ENCODE results near the gene ANKRD40. TPM values are rescaled to one million over a fixed set of nuclear protein-coding genes. Genes with fewer than 3 reads are reported as not detected.

Gene ANKRD40
- total and polyA plus RNA-seq, 3 donors from 2014 or later = 24.3 to 31.7 (median 24.7) TPM

DNA sequence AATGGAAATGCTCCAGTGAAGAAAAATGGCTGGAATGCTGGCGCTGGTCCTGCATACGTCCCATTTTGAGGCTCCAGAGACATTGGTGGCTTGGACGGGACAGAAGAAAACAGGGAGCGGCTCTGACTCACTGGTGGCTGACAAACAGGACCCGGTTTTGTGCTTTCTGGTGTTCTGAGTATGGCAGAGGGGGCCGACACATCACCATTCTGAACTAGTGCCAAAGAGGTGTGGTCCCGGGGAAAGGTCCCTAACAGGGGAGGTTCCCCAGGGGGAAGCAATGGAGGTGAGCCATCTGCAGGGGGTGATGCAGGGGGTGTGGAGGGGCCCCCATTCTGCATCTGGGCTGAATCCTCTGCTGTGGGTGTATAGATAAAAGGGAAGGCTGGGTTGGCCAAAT, 8.3 kb downstream of the ANKRD40 start:
- Histone ChIP-seq H3K36me3 (ENCODE audit: low read depth, missing control alignments) (no peaks in the 10 kb centered on the region), H3K4me3 (no peak overlapping the region), H3K27ac (no peak overlapping the region), H3K9me3 (no peaks in the 10 kb centered on the region), H3K27me3 (no peaks in the 10 kb centered on the region), H3K4me1 (no peaks in the 10 kb centered on the region)
- TF ChIP-seq POLR2A (IDR thresholded peaks at IDR 0.05) = no peak
- TF ChIP-seq, protein P1, sequence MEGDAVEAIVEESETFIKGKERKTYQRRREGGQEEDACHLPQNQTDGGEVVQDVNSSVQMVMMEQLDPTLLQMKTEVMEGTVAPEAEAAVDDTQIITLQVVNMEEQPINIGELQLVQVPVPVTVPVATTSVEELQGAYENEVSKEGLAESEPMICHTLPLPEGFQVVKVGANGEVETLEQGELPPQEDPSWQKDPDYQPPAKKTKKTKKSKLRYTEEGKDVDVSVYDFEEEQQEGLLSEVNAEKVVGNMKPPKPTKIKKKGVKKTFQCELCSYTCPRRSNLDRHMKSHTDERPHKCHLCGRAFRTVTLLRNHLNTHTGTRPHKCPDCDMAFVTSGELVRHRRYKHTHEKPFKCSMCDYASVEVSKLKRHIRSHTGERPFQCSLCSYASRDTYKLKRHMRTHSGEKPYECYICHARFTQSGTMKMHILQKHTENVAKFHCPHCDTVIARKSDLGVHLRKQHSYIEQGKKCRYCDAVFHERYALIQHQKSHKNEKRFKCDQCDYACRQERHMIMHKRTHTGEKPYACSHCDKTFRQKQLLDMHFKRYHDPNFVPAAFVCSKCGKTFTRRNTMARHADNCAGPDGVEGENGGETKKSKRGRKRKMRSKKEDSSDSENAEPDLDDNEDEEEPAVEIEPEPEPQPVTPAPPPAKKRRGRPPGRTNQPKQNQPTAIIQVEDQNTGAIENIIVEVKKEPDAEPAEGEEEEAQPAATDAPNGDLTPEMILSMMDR (IDR thresholded peaks at IDR 0.05) = no peak
- 88 to 91% methylated on average over 7 of the region's 7 CpGs for WGBS, 2 donors
- intact Hi-C loops (cut with DNase I; ENCODE audit: low total_unique reads) = loop anchor here (5.0 kb wide), 1 partner anchor 152 kb away; the partner anchor contains the start of gene SPATA20
- no peak for DNase-seq

DNA sequence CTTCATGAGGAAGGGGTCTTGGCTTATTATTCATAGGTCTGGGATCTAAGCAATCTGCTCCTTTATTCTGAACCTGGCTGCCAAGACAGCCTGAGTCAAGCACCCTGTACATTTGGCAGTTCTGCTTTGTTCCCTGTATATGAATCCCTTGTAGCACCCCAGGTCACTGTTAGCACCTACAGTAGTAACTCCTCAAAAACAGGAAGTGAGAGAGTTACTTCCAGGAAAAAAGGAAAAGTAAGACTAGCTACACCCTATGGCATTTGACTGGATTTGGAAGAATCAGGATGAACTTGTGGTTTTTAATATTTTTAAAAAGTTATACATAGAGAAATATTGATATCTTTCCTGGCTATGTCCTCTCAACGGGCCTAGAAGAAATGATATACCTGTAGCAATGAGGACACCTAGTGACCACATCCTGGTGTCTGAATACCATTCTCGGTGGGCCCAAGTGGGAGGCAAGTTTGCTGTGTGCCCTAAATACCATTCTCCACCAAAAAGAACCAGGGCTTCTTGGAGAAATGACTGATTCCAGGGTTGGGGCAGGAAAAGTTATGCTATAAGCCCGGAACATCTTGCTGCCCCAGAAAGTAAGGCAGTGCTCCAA, 9.9 kb downstream of the ANKRD40 start:
- no peaks in the 10 kb centered on the region for H3K36me3 ChIP-seq (ENCODE audit: low read depth, missing control alignments)
- intact Hi-C loops (cut with DNase I; ENCODE audit: low total_unique reads) = loop anchor here (5.0 kb wide), 1 partner anchor 150 kb away; the partner anchor contains the start of gene SPATA20
- no peaks in the 10 kb centered on the region for H3K27me3 ChIP-seq
- 40 to 50% methylated on average over 3 of the region's 3 CpGs for WGBS, 2 donors
- no peak overlapping the region for H3K4me3 ChIP-seq
- no peaks in the 10 kb centered on the region for H3K9me3 ChIP-seq
- DNase-seq = no peak
- no peaks in the 10 kb centered on the region for H3K4me1 ChIP-seq
- TF ChIP-seq, protein P1 (IDR thresholded peaks at IDR 0.05) = no peak
- TF ChIP-seq POLR2A (IDR thresholded peaks at IDR 0.05) = no peak
- no peak overlapping the region for H3K27ac ChIP-seq

DNA sequence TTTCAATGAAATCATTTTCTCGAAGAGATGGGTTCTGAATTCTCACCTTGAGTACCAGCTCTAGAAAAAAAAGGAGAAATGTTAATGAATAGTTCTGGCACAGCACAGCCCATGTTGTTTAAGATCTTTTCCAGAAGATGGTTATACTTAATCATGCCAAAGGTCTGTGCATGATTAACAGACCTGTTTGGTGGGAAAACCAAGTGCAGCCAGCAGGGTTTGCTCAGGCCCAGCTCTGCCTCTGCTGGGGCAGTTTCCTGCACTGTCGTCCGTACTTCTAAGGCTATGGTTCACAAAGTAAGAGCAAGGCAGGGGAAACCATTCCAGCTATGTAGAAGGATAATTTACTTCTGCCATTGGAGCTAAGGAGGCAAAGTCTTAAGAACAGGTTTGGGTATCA, 10.7 kb downstream of the ANKRD40 start:
- 88 to 94% methylated on average over 3 of the region's 3 CpGs for WGBS, 2 donors
- Histone ChIP-seq H3K4me3 (no peak overlapping the region), H3K27me3 (no peaks in the 10 kb centered on the region), H3K9me3 (no peaks in the 10 kb centered on the region), H3K36me3 (ENCODE audit: low read depth, missing control alignments) (no peaks in the 10 kb centered on the region), H3K27ac (no peak overlapping the region), H3K4me1 (no peaks in the 10 kb centered on the region)
- intact Hi-C loops (cut with DNase I; ENCODE audit: low total_unique reads) = loop anchor here (5.0 kb wide), 1 partner anchor 150 kb away; the partner anchor contains the start of gene SPATA20
- TF ChIP-seq, protein P1 (IDR thresholded peaks at IDR 0.05) = no peak
- no peak for TF ChIP-seq POLR2A (IDR thresholded peaks at IDR 0.05)
- DNase-seq = no peak

DNA sequence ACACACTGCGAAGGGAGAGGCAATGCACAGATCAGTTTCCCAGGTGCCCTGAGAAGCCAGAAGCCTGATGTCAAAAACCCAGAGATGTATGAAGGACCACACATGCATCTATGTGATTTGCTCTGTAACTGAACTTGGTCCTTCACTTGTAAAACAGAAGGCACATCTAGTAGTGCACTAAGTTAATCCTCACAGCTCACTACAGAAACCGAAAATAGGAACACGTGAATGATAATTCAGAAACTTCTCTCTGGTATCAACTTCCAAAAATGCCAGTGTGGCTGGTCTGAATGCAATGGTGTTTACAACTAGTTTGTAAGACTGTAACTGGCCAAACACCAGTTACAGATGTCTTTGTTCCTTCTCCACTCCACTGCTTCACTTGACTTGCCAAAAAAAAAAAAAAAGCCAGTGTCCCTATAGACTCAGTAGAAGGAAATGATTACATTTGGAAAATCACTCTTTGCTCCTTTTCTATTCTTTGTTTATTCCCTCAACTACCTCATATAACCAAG, 11.3 kb downstream of the ANKRD40 start:
- Histone ChIP-seq H3K36me3 (ENCODE audit: low read depth, missing control alignments) (no peaks in the 10 kb centered on the region), H3K4me1 (no peaks in the 10 kb centered on the region)
- TF ChIP-seq, protein P1 (IDR thresholded peaks at IDR 0.05) = no peak
- no peak for TF ChIP-seq POLR2A (IDR thresholded peaks at IDR 0.05)

More for the DNA sequence above, 11.3 kb downstream of the ANKRD40 start:
- Histone ChIP-seq H3K9me3 (no peaks in the 10 kb centered on the region), H3K27me3 (no peaks in the 10 kb centered on the region), H3K27ac (no peak overlapping the region), H3K4me3 (no peak overlapping the region)
- no peak for DNase-seq
- WGBS, 2 donors = 84 to 90% methylated on average over 3 of the region's 3 CpGs
- intact Hi-C loops (cut with DNase I; ENCODE audit: low total_unique reads) = loop anchor here (5.0 kb wide), 1 partner anchor 149 kb away; the partner anchor contains the start of gene SPATA20
